ENCODE results near the gene PTPRN2.

DNA sequence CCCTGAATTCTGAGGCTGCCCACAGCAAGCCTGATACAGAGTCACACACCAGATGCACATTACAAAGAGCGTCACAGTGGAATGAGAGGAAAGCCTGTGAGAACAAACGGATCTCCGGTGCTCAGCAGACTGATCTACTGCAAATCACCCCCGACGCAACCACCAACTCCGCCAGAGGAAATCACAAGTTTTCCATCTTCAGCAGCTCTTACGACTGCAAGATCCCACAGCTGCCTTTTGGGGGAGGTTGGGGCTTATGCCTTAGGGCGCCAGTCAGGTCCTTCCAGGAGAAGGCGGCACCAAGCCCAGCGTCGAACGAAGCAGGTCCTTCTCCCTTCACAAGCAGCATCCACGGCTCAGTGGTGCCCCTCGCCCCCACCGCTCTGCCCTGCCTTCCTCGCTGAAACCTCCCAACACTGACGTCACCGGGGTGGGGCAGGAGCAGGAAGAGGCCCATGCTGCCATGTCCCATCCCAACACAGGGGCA, 32.5 kb downstream of the PTPRN2 start:
- no peak for TF ChIP-seq CTCF (IDR thresholded peaks at IDR 0.05)
- no peak for TF ChIP-seq ZFX (IDR thresholded peaks at IDR 0.05; ENCODE audit: borderline replicate concordance)
